Liver (tissue), 9 donors: ENCODE data around the gene MIDN. TPM values are rescaled to one million over a fixed set of nuclear protein-coding genes. Genes with fewer than 3 reads are reported as not detected.

Experiments
- DNase-seq: peaks from one replicate; pipeline ENCODE4 v3.0.0-alpha.2; 2017; ENCODE audit warnings: low spot score
- H3K27ac ChIP-seq, 2 donors: one replicate each; pipeline ENCODE4 v1.7.0; 2013; ENCODE audit warnings: inconsistent platforms in 2 of 2, low read length in 2 of 2, control low read depth in 1 of 2, low read depth in 1 of 2, mild to moderate bottlenecking in 1 of 2
- H3K27me3 ChIP-seq, 4 donors: one replicate each; pipeline versions ENCODE4 v1.6.1 to v1.7.0; 2013; ENCODE audit warnings: low read length in 3 of 4, inconsistent platforms in 1 of 4, mild to moderate bottlenecking in 1 of 4, moderate library complexity in 1 of 4; ENCODE audit not compliant: control insufficient read depth in 4 of 4, insufficient read depth in 4 of 4
- H3K36me3 ChIP-seq, 4 donors: one replicate each; pipeline versions ENCODE4 v1.6.1 to v1.7.0; 2013; ENCODE audit warnings: low read length in 3 of 4, mild to moderate bottlenecking in 3 of 4, low read depth in 1 of 4, moderate library complexity in 1 of 4; ENCODE audit not compliant: control insufficient read depth in 4 of 4, insufficient read depth in 3 of 4
- H3K4me1 ChIP-seq, 4 donors: one replicate each; pipeline versions ENCODE4 v1.6.1 to v1.7.0; 2013; ENCODE audit warnings: low read length in 3 of 4, mild to moderate bottlenecking in 3 of 4, moderate library complexity in 1 of 4; ENCODE audit not compliant: control insufficient read depth in 4 of 4, insufficient read depth in 4 of 4
- H3K4me3 ChIP-seq, 3 donors: one replicate each; pipeline versions ENCODE4 v1.6.1 to v1.7.0; 2013; ENCODE audit warnings: low read length in 3 of 3, control low read depth in 1 of 3, low read depth in 1 of 3, mild to moderate bottlenecking in 1 of 3
- H3K9ac ChIP-seq, 2 donors: one replicate each; pipeline ENCODE4 v1.7.0; 2013; ENCODE audit warnings: low read length in 2 of 2, mild to moderate bottlenecking in 2 of 2, moderate library complexity in 2 of 2, control low read depth in 1 of 2, low read depth in 1 of 2
- H3K9me3 ChIP-seq, 4 donors: one replicate each; pipeline versions ENCODE4 v1.6.1 to v1.7.0; 2013; ENCODE audit warnings: low read length in 3 of 4; ENCODE audit not compliant: control insufficient read depth in 4 of 4
- ATF3 ChIP-seq: IDR thresholded peaks from 2 replicates; pipeline ENCODE4 v1.6.1; 2016; ENCODE audit warnings: antibody characterized with exemption
- CTCF ChIP-seq: fragments of 150-350 bp; IDR thresholded peaks from 2 replicates; pipeline ENCODE4 v1.5.1; 2017; ENCODE audit warnings: improper control_type of control experiment, low read depth, low read length; ENCODE audit not compliant: missing input control
- FOXA1 ChIP-seq: IDR thresholded peaks from 2 replicates; pipeline ENCODE4 v1.6.1; 2016; ENCODE audit warnings: antibody characterized with exemption
- HNF4A ChIP-seq, 2 donors: conservative IDR thresholded peaks; 2 replicates each; pipeline ENCODE4 v1.6.1; 2016; ENCODE audit warnings: antibody characterized with exemption in 2 of 2, mild to moderate bottlenecking in 2 of 2
- HNF4G ChIP-seq: IDR thresholded peaks from 2 replicates; pipeline ENCODE4 v1.6.1; 2016; ENCODE audit warnings: antibody characterized with exemption
- JUND ChIP-seq, 2 donors: IDR thresholded peaks; 2 replicates each; pipeline ENCODE4 v1.6.1; 2016; ENCODE audit warnings: antibody characterized with exemption in 2 of 2
- MAX ChIP-seq: IDR thresholded peaks from 2 replicates; pipeline ENCODE4 v1.6.1; 2016; ENCODE audit warnings: antibody characterized with exemption
- NR2F2 ChIP-seq: IDR thresholded peaks from 2 replicates; pipeline ENCODE4 v1.6.1; 2016; ENCODE audit warnings: antibody characterized with exemption
- RAD21 ChIP-seq, 2 donors: IDR thresholded peaks; 2 replicates each; pipeline ENCODE4 v1.6.1; 2016; ENCODE audit warnings: antibody characterized with exemption in 2 of 2, mild to moderate bottlenecking in 2 of 2
- RXRA ChIP-seq, 2 donors: IDR thresholded peaks; 2 replicates each; pipeline ENCODE4 v1.6.1; 2017 to 2018; ENCODE audit warnings: antibody characterized with exemption in 2 of 2, mild to moderate bottlenecking in 1 of 2
- SP1 ChIP-seq: IDR thresholded peaks from 2 replicates; pipeline ENCODE4 v1.6.1; 2018; ENCODE audit warnings: antibody characterized with exemption, mild to moderate bottlenecking
- TAF1 ChIP-seq: conservative IDR thresholded peaks from 2 replicates; pipeline ENCODE4 v1.6.1; 2016; ENCODE audit warnings: antibody characterized with exemption, mild to moderate bottlenecking
- YY1 ChIP-seq: IDR thresholded peaks from 2 replicates; pipeline ENCODE4 v1.6.1; 2016; ENCODE audit warnings: antibody characterized with exemption, mild to moderate bottlenecking
- ZBTB33 ChIP-seq: IDR thresholded peaks from 2 replicates; pipeline ENCODE4 v1.6.1; 2016; ENCODE audit warnings: antibody characterized with exemption
- WGBS: extraction: QIAGEN DNeasy Blood & Tissue Kit; methylation state at CpG from one replicate; pipeline ENCODE4 v1.1.7; 2013; 5-methylcytosine and 5-hydroxymethylcytosine counted together
- polyA plus RNA-seq, 2 donors: library from polyadenylated mRNA; stranded (reverse) in 1 of 2; unstranded in 1 of 2; fragments of 200-250 nt in 1 of 2; fragments of >200 nt in 1 of 2; fragmentation: Nextera tagmentation in 1 of 2; extraction: Ambion mirVana in 1 of 2; gene quantifications; one replicate each; pipeline versions ENCODE4 v1.2.1 to v1.2.3, GENCODE V29; 2013 to 2015
- total RNA-seq, 2 donors: library from RNA; depleted of rRNA; stranded (reverse); fragments of >200 nt; gene quantifications; one replicate each; pipeline ENCODE4 v1.2.3, GENCODE V29; 2014
- TF ChIP-seq, protein P1 (sequence below): IDR thresholded peaks from 2 replicates; pipeline ENCODE4 v1.6.1; 2016; ENCODE audit warnings: antibody characterized with exemption, mild to moderate bottlenecking
- donor health status: healthy.
- donor health status: healthy.
- donor health status: healthy.
- donor health status: healthy.
- donor health status: healthy.

MIDN gene
- total and polyA plus RNA-seq, 4 donors, result 2.9 to 22.9 (median 11.8) TPM

DNA sequence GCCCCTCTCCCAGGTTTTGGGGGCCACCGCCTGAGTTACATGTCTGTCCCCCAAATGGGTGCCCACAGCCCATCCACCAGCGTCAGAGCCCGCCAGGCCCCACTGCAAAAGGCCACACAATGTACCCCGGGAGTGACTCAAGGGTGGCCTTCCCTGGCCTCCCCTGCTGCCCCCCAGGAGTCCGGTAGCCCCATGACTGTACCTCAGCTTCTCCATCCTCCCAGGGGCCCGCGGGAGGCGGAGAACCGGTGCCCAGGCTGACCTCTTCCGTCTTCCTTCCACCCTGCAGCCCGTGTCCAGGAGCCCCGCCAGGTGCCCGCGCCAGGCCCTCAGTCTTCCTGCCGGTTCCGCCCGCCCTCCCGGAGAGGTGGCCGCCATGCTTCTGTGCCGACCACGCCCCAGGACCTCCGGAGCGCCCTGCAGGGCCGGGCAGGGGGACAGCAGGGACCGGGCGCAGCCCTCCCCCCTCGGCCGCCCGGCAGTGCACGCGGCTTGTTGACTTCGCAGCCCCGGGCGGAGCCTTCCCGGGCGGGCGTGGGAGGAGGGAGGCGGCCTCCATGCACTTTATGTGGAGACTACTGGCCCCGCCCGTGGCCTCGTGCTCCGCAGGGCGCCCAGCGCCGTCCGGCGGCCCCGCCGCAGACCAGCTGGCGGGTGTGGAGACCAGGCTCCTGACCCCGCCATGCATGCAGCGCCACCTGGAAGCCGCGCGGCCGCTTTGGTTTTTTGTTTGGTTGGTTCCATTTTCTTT is 20.9 kb upstream of the MIDN start:
- no peak overlapping the region for H3K27ac ChIP-seq
- H3K4me3 ChIP-seq, result no peak overlapping the region
- H3K27me3 ChIP-seq, result no peaks in the 10 kb centered on the region
- H3K4me1 ChIP-seq, result no peaks in the 10 kb centered on the region
- no peaks in the 10 kb centered on the region for H3K9me3 ChIP-seq
- no peak for DNase-seq
- TF ChIP-seq RAD21 (IDR thresholded peaks at IDR 0.05), result no peak
- no peak for TF ChIP-seq HNF4G
- TF ChIP-seq RXRA (IDR thresholded peaks at IDR 0.05), result no peak
- TF ChIP-seq ZBTB33, result no peak
- no peak for TF ChIP-seq SP1
- no peak for TF ChIP-seq YY1
- TF ChIP-seq JUND (IDR thresholded peaks at IDR 0.05), result no peak
- TF ChIP-seq TAF1, result no peak
- no peak for TF ChIP-seq CTCF
- TF ChIP-seq HNF4A (conservative IDR thresholded peaks at IDR 0.05), result no peak
- TF ChIP-seq FOXA1, result no peak
- no peak for TF ChIP-seq MAX
- TF ChIP-seq, protein P1, sequence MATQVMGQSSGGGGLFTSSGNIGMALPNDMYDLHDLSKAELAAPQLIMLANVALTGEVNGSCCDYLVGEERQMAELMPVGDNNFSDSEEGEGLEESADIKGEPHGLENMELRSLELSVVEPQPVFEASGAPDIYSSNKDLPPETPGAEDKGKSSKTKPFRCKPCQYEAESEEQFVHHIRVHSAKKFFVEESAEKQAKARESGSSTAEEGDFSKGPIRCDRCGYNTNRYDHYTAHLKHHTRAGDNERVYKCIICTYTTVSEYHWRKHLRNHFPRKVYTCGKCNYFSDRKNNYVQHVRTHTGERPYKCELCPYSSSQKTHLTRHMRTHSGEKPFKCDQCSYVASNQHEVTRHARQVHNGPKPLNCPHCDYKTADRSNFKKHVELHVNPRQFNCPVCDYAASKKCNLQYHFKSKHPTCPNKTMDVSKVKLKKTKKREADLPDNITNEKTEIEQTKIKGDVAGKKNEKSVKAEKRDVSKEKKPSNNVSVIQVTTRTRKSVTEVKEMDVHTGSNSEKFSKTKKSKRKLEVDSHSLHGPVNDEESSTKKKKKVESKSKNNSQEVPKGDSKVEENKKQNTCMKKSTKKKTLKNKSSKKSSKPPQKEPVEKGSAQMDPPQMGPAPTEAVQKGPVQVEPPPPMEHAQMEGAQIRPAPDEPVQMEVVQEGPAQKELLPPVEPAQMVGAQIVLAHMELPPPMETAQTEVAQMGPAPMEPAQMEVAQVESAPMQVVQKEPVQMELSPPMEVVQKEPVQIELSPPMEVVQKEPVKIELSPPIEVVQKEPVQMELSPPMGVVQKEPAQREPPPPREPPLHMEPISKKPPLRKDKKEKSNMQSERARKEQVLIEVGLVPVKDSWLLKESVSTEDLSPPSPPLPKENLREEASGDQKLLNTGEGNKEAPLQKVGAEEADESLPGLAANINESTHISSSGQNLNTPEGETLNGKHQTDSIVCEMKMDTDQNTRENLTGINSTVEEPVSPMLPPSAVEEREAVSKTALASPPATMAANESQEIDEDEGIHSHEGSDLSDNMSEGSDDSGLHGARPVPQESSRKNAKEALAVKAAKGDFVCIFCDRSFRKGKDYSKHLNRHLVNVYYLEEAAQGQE, result no peak
- no peak for TF ChIP-seq NR2F2
- TF ChIP-seq ATF3, result no peak
- 94% methylated on average over 56 of the region's 56 CpGs for WGBS
- H3K9ac ChIP-seq, result no peak overlapping the region
- peaks cover 0 to 25% (median 8%) of the 10 kb centered on the region in 4 donors for H3K36me3 ChIP-seq
